ENCODE results near the gene HDAC4. TPM values are rescaled to one million over a fixed set of nuclear protein-coding genes. Genes with fewer than 3 reads are reported as not detected.

HDAC4 gene
- total RNA-seq, 6 donors from 2014 or later, result 16.1 to 108 (median 45.0) TPM

DNA sequence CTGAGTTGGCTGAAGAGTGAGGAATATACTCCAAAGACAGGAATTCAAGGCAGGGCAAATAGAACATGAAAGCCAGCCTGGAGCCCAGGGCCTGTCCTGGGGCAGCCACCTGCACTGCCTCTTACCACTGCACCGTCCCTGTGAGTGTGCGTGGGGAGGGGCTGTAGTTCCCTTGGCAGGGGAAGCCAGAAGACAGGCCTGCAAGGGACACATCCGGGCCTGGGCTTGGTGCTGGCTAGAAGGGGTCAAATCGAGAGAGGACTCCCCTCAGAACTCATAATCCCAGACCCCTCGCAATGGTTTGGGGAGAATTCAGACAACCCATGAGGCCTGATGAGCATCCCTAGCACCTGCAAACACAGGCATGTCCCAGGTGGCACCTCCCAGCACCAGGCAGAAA, 87.0 kb downstream of the HDAC4 start:
- Histone ChIP-seq H3K36me3 (no peaks in the 10 kb centered on the region), H3K27ac (no peak overlapping the region), H3K27me3 (no peaks in the 10 kb centered on the region), H3K4me3 (no peak overlapping the region), H3K4me1 (peaks cover 20 to 46% (median 28%) of the 10 kb centered on the region in 4 donors), H3K9me3 (no peaks in the 10 kb centered on the region)
- WGBS, 2 donors, result 90 to 100% methylated on average over 5 of the region's 5 CpGs
- DNase-seq, result peak in 1 of 2 donors; percentile 12
- TF ChIP-seq POLR2A (IDR thresholded peaks at IDR 0.05) (no peak), POLR2AphosphoS5 (IDR thresholded peaks at IDR 0.05) (no peak), CTCF (IDR thresholded peaks at IDR 0.05) (no peak), EP300 (IDR thresholded peaks at IDR 0.05) (no peak)
- no peak for ATAC-seq (ENCODE audit: low FRiP score in 2 of 2)

DNA sequence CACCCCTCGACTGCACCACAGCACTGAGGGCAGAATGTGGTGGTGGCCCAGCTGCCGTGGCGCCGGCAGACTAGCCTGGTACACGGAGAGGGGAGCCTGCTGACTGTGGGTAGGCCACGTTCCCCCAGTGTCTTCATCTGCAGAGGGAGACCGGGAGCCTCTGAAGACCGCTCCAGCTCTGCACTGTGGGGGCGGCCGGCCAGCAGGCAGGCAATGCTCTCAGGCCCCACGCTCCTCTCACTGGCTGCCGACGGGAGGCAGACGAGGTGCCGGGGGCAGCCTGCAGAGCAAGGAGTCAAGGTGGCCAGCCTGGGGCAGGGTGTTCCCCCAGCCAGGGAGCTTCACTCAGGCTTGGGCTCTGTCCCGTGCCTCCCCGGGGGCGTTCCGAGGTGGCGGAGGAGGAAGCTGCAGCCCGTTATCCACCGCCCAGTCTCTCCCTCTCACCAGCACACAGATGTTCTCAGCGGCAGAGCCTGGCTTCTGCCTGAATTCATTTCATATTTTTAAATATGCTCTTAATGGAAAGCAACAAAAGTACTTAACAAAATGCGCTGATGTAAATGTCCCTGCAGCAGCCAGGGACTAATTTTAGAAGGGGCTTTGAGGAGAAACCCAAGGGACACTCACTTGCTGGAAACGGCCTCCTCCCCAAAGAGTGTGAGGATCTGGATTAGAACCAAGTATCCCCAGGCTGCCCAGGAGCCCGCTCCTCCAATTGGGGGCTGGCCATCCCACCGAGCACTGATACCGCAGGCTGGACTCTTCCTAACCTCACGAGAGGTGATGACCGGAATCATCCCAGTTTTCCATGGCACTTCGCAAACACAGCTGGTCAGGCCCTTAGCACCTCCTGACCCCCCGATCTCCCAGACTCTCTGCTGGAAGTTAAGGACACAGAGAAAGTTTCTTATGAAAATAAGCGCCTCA, 87.8 kb downstream of the HDAC4 start:
- H3K4me1 ChIP-seq, result peaks cover 22 to 46% (median 29%) of the 10 kb centered on the region in 4 donors
- H3K27ac ChIP-seq, result no peak overlapping the region
- H3K27me3 ChIP-seq, result no peaks in the 10 kb centered on the region
- H3K4me3 ChIP-seq, result no peak overlapping the region
- peak; percentile 19 to 80 for DNase-seq
- no peaks in the 10 kb centered on the region for H3K9me3 ChIP-seq
- no peak for ATAC-seq (ENCODE audit: low FRiP score in 2 of 2)
- TF ChIP-seq POLR2A (IDR thresholded peaks at IDR 0.05), result no peak
- TF ChIP-seq POLR2AphosphoS5 (IDR thresholded peaks at IDR 0.05), result no peak
- no peak for TF ChIP-seq EP300 (IDR thresholded peaks at IDR 0.05)
- no peak for TF ChIP-seq CTCF (IDR thresholded peaks at IDR 0.05)
- 84 to 94% methylated on average over 16 to 32 of the region's 33 CpGs for WGBS, 2 donors
- no peaks in the 10 kb centered on the region for H3K36me3 ChIP-seq

DNA sequence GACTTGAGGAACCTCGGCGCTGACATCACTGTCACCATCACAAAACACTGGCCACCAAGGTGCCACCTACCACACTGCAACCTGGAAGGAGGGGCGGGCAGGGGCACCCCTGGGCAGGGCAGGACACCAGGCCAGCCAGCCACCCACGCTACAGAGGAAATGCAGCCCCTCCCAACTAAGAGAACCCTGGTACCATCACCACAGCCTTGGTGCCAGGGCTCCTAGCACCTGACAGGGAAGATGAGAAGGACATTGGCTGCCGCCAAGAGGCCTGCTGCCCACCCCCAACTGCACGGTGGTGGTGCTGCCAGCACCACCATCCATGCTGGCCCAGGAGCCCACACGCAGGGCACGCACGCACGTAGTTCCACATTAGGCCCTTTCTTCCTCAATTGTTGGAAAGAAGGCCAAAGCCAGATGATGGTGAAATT, 88.7 kb downstream of the HDAC4 start:
- no peak for TF ChIP-seq POLR2A (IDR thresholded peaks at IDR 0.05)
- Histone ChIP-seq H3K27me3 (no peaks in the 10 kb centered on the region), H3K27ac (no peak overlapping the region), H3K4me1 (peaks cover 18 to 40% (median 31%) of the 10 kb centered on the region in 4 donors), H3K9me3 (no peaks in the 10 kb centered on the region), H3K36me3 (no peaks in the 10 kb centered on the region), H3K4me3 (no peak overlapping the region)
- DNase-seq (peak in 1 of 2 donors; percentile 60), ATAC-seq (ENCODE audit: low FRiP score in 2 of 2) (no peak)
- 87 to 92% methylated on average over 10 of the region's 10 CpGs for WGBS, 2 donors

- ATAC-seq (ENCODE audit: low FRiP score in 2 of 2), result peak; percentile 11 to 73
- H3K36me3 ChIP-seq, result no peaks in the 10 kb centered on the region
- 66 to 75% methylated on average over 20 to 28 of the region's 28 CpGs for WGBS, 2 donors
- H3K27me3 ChIP-seq, result no peaks in the 10 kb centered on the region
- H3K4me3 ChIP-seq, result no peak overlapping the region
- peak in 1 of 2 donors; percentile 82 for DNase-seq
- H3K9me3 ChIP-seq, result no peaks in the 10 kb centered on the region
- no peak overlapping the region for H3K27ac ChIP-seq
- TF ChIP-seq CTCF (IDR thresholded peaks at IDR 0.05) (no peak), EP300 (IDR thresholded peaks at IDR 0.05) (no peak), POLR2AphosphoS5 (IDR thresholded peaks at IDR 0.05) (peak in 1 of 2 donors; percentile 57)
- H3K4me1 ChIP-seq, result peaks cover 18 to 35% (median 31%) of the 10 kb centered on the region in 4 donors
Observed at GRCh38 chr2:239311132-239312040, 89.4 kb downstream of the HDAC4 start.
